ENCODE data around the gene SEMA5A. TPM values are rescaled to one million over a fixed set of nuclear protein-coding genes. Genes with fewer than 3 reads are reported as not detected.

Gene SEMA5A
- total and polyA plus RNA-seq, 4 experiments from 2014 or later = 1.1 to 4.5 (median 2.4) TPM

DNA sequence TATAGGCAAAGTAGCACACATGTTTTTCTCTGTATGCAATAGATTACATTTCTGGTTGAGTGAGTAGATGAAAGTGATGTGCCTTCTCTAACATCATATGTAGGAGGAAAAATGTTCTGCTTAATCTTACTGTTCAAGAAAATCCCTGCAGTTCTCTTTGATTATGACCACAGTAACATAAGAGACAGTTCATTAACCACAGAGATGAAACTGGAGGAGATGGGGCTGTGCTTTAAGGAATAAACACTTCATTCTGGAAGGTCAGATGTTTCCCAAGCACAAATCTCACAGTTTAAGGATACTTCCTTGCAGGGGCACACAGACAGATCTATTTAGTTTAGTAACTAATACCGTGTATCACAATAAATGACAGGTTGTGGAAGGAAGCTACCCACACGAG is 150.2 kb downstream of the SEMA5A start:
- no peak overlapping the region for H3K4me3 ChIP-seq (ENCODE audit: low read length in 2 of 2)
- no peaks in the 10 kb centered on the region for H3K9me3 ChIP-seq (ENCODE audit: control insufficient read depth in 1 of 2, low read length in 2 of 2)
- DNase-seq = no peak
- intact Hi-C loops (cut with micrococcal nuclease) = no loop called here
- H3K36me3 ChIP-seq (ENCODE audit: insufficient read depth, low read length) = no peaks in the 10 kb centered on the region
- no peak overlapping the region for H3K27ac ChIP-seq (ENCODE audit: low read depth, low read length)
- H3K4me1 ChIP-seq (ENCODE audit: insufficient read depth, low read length) = no peaks in the 10 kb centered on the region
- H3K36me3 Mint-ChIP-seq = no peaks in the 10 kb centered on the region
- no peaks in the 10 kb centered on the region for H3K27me3 Mint-ChIP-seq
- H3K27ac Mint-ChIP-seq = no peak overlapping the region
- no peaks in the 10 kb centered on the region for H3K27me3 ChIP-seq (ENCODE audit: insufficient read depth, low read length)
- H3K4me3 Mint-ChIP-seq = no peak overlapping the region
- ChIA-PET POLR2A (ENCODE audit: partially characterized antibody) (no interaction called here), CTCF (ENCODE audit: partially characterized antibody) (no interaction called here)
- H3K9me3 Mint-ChIP-seq = peaks cover 0 to 15% (median 6%) of the 10 kb centered on the region in 8 donors
- H3K4me1 Mint-ChIP-seq = no peaks in the 10 kb centered on the region

- H3K27ac Mint-ChIP-seq = no peak overlapping the region
- H3K36me3 Mint-ChIP-seq = no peaks in the 10 kb centered on the region
- CTCF ChIA-PET (ENCODE audit: partially characterized antibody) = no interaction called here
These were observed 151.7 kb downstream of the SEMA5A start for GRCh38 chr5:9394221-9394620.

GRCh38 chr5:9392625-9393024 is 153.2 kb downstream of the SEMA5A start:
- intact Hi-C loops (cut with micrococcal nuclease) = no loop called here
- CTCF ChIA-PET (ENCODE audit: partially characterized antibody) = no interaction called here

More at GRCh38 chr5:9394221-9394620, 151.7 kb downstream of the SEMA5A start:
- Histone ChIP-seq H3K36me3 (ENCODE audit: insufficient read depth, low read length) (no peaks in the 10 kb centered on the region), H3K4me1 (ENCODE audit: insufficient read depth, low read length) (no peaks in the 10 kb centered on the region), H3K4me3 (ENCODE audit: low read length in 2 of 2) (no peak overlapping the region), H3K9me3 (ENCODE audit: control insufficient read depth in 1 of 2, low read length in 2 of 2) (no peaks in the 10 kb centered on the region), H3K27ac (ENCODE audit: low read depth, low read length) (no peak overlapping the region), H3K27me3 (ENCODE audit: insufficient read depth, low read length) (no peaks in the 10 kb centered on the region)
- POLR2A ChIA-PET (ENCODE audit: partially characterized antibody) = no interaction called here
- Mint-ChIP-seq H3K4me3 (no peak overlapping the region), H3K27me3 (no peaks in the 10 kb centered on the region), H3K4me1 (no peaks in the 10 kb centered on the region), H3K9me3 (peaks cover 0 to 8% (median 5%) of the 10 kb centered on the region in 8 donors)
- intact Hi-C loops (cut with micrococcal nuclease) = no loop called here
- DNase-seq = no peak

GRCh38 chr5:9391080-9391479 is 154.8 kb downstream of the SEMA5A start:
- Histone ChIP-seq H3K36me3 (ENCODE audit: insufficient read depth, low read length) (no peaks in the 10 kb centered on the region), H3K9me3 (ENCODE audit: control insufficient read depth in 1 of 2, low read length in 2 of 2) (no peaks in the 10 kb centered on the region), H3K4me3 (ENCODE audit: low read length in 2 of 2) (no peak overlapping the region), H3K27ac (ENCODE audit: low read depth, low read length) (no peak overlapping the region), H3K4me1 (ENCODE audit: insufficient read depth, low read length) (no peaks in the 10 kb centered on the region), H3K27me3 (ENCODE audit: insufficient read depth, low read length) (no peaks in the 10 kb centered on the region)
- ChIA-PET POLR2A (ENCODE audit: partially characterized antibody) (no interaction called here), CTCF (ENCODE audit: partially characterized antibody) (no interaction called here)
- H3K36me3 Mint-ChIP-seq = no peaks in the 10 kb centered on the region
- no peaks in the 10 kb centered on the region for H3K27me3 Mint-ChIP-seq
- H3K27ac Mint-ChIP-seq = no peak overlapping the region
- intact Hi-C loops (cut with micrococcal nuclease) = no loop called here
- H3K4me1 Mint-ChIP-seq = peaks cover 0 to 1% (median 0%) of the 10 kb centered on the region in 4 donors
- no peak for DNase-seq
- no peak overlapping the region for H3K4me3 Mint-ChIP-seq
- H3K9me3 Mint-ChIP-seq = peaks cover 2 to 7% (median 4%) of the 10 kb centered on the region in 8 donors

More at GRCh38 chr5:9392625-9393024, 153.2 kb downstream of the SEMA5A start:
- Histone ChIP-seq H3K9me3 (ENCODE audit: control insufficient read depth in 1 of 2, low read length in 2 of 2) (no peaks in the 10 kb centered on the region), H3K27ac (ENCODE audit: low read depth, low read length) (no peak overlapping the region), H3K4me1 (ENCODE audit: insufficient read depth, low read length) (no peaks in the 10 kb centered on the region), H3K36me3 (ENCODE audit: insufficient read depth, low read length) (no peaks in the 10 kb centered on the region), H3K27me3 (ENCODE audit: insufficient read depth, low read length) (no peaks in the 10 kb centered on the region), H3K4me3 (ENCODE audit: low read length in 2 of 2) (no peak overlapping the region)
- H3K4me1 Mint-ChIP-seq = peaks cover 0 to 1% (median 0%) of the 10 kb centered on the region in 4 donors
- no peaks in the 10 kb centered on the region for H3K36me3 Mint-ChIP-seq
- H3K27ac Mint-ChIP-seq = no peak overlapping the region
- peaks cover 0 to 9% (median 4%) of the 10 kb centered on the region in 8 donors for H3K9me3 Mint-ChIP-seq
- no peaks in the 10 kb centered on the region for H3K27me3 Mint-ChIP-seq
- H3K4me3 Mint-ChIP-seq = no peak overlapping the region
- POLR2A ChIA-PET (ENCODE audit: partially characterized antibody) = no interaction called here
- no peak for DNase-seq

- Histone ChIP-seq H3K36me3 (ENCODE audit: insufficient read depth, low read length) (no peaks in the 10 kb centered on the region), H3K4me3 (ENCODE audit: low read length in 2 of 2) (no peak overlapping the region), H3K27me3 (ENCODE audit: insufficient read depth, low read length) (no peaks in the 10 kb centered on the region), H3K27ac (ENCODE audit: low read depth, low read length) (no peak overlapping the region), H3K9me3 (ENCODE audit: control insufficient read depth in 1 of 2, low read length in 2 of 2) (no peaks in the 10 kb centered on the region), H3K4me1 (ENCODE audit: insufficient read depth, low read length) (no peaks in the 10 kb centered on the region)
- no peak for DNase-seq
- H3K27me3 Mint-ChIP-seq = no peaks in the 10 kb centered on the region
- H3K9me3 Mint-ChIP-seq = peaks cover 0 to 6% (median 4%) of the 10 kb centered on the region in 8 donors
- H3K4me3 Mint-ChIP-seq = no peak overlapping the region
- H3K27ac Mint-ChIP-seq = no peak overlapping the region
- ChIA-PET POLR2A (ENCODE audit: partially characterized antibody) (no interaction called here), CTCF (ENCODE audit: partially characterized antibody) (no interaction called here)
- peaks cover 0 to 1% (median 0%) of the 10 kb centered on the region in 4 donors for H3K4me1 Mint-ChIP-seq
- intact Hi-C loops (cut with micrococcal nuclease) = no loop called here
- H3K36me3 Mint-ChIP-seq = no peaks in the 10 kb centered on the region
These were observed 155.8 kb downstream of the SEMA5A start for GRCh38 chr5:9390113-9390512.

GRCh38 chr5:9388941-9389674 is 156.8 kb downstream of the SEMA5A start:
- Histone ChIP-seq H3K36me3 (ENCODE audit: insufficient read depth, low read length) (no peaks in the 10 kb centered on the region), H3K4me1 (ENCODE audit: insufficient read depth, low read length) (no peaks in the 10 kb centered on the region), H3K9me3 (ENCODE audit: control insufficient read depth in 1 of 2, low read length in 2 of 2) (no peaks in the 10 kb centered on the region), H3K27ac (ENCODE audit: low read depth, low read length) (no peak overlapping the region), H3K4me3 (ENCODE audit: low read length in 2 of 2) (no peak overlapping the region), H3K27me3 (ENCODE audit: insufficient read depth, low read length) (no peaks in the 10 kb centered on the region)
- no peaks in the 10 kb centered on the region for H3K27me3 Mint-ChIP-seq
- ChIA-PET POLR2A (ENCODE audit: partially characterized antibody) (no interaction called here), CTCF (ENCODE audit: partially characterized antibody) (no interaction called here)
- intact Hi-C loops (cut with micrococcal nuclease) = no loop called here
- H3K4me3 Mint-ChIP-seq = no peak overlapping the region
- H3K36me3 Mint-ChIP-seq = no peaks in the 10 kb centered on the region
- H3K4me1 Mint-ChIP-seq = peaks cover 0 to 1% (median 0%) of the 10 kb centered on the region in 4 donors
- peaks cover 0 to 6% (median 4%) of the 10 kb centered on the region in 8 donors for H3K9me3 Mint-ChIP-seq
- no peak overlapping the region for H3K27ac Mint-ChIP-seq
- no peak for DNase-seq

DNA sequence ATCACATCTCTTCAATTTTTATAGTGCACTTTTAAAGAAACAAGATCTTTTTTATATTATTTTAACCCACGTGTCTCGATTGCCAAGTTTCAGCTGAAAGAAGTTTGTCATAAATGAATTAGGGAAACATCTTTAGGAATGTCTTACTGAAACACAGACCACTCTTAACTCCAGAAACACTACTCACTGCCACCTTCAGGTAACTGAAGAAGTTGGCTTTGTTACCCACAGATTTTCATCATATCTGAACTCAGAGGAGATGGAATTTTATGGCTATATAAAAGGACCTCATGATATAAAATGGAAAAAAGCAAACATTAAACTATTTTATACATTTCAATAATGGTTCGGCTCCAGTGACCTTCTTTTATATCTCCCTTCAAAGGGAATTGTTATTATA is 158.0 kb downstream of the SEMA5A start:
- Mint-ChIP-seq H3K4me3 (no peak overlapping the region), H3K27me3 (no peaks in the 10 kb centered on the region), H3K36me3 (no peaks in the 10 kb centered on the region), H3K4me1 (peaks cover 0 to 1% (median 0%) of the 10 kb centered on the region in 4 donors), H3K27ac (no peak overlapping the region), H3K9me3 (peaks cover 0 to 7% (median 4%) of the 10 kb centered on the region in 8 donors)
- ChIA-PET CTCF (ENCODE audit: partially characterized antibody) (no interaction called here), POLR2A (ENCODE audit: partially characterized antibody) (no interaction called here)
- H3K27me3 ChIP-seq (ENCODE audit: insufficient read depth, low read length) = no peaks in the 10 kb centered on the region
- no peaks in the 10 kb centered on the region for H3K36me3 ChIP-seq (ENCODE audit: insufficient read depth, low read length)
- intact Hi-C loops (cut with micrococcal nuclease) = no loop called here
- no peaks in the 10 kb centered on the region for H3K4me1 ChIP-seq (ENCODE audit: insufficient read depth, low read length)
- no peak for DNase-seq
- no peak overlapping the region for H3K27ac ChIP-seq (ENCODE audit: low read depth, low read length)
- no peaks in the 10 kb centered on the region for H3K9me3 ChIP-seq (ENCODE audit: control insufficient read depth in 1 of 2, low read length in 2 of 2)
- H3K4me3 ChIP-seq (ENCODE audit: low read length in 2 of 2) = no peak overlapping the region

Measured in CD4-positive, alpha-beta memory T cell (primary cell).